Fibroblast of villous mesenchyme (primary cell): ENCODE measurements around the gene NOL4L. TPM values are rescaled to one million over a fixed set of nuclear protein-coding genes. Genes with fewer than 3 reads are reported as not detected.

Source experiments
- DNase-seq: peaks from one replicate; pipeline ENCODE4 v3.0.0-alpha.2; 2010; ENCODE audit warnings: low read depth
- H3K4me3 ChIP-seq: 2 replicates; pipeline ENCODE4 v1.5.1; 2011; ENCODE audit warnings: low read depth, mild to moderate bottlenecking, low read length
- total RNA-seq: library from RNA; depleted of rRNA; stranded (reverse); fragments of >200 nt; gene quantifications from 2 replicates; pipeline ENCODE4 v1.2.3, GENCODE V29; 2012
- TF ChIP-seq, protein P1 (sequence below): IDR thresholded peaks from 2 replicates; pipeline ENCODE4 v1.5.1; 2012; ENCODE audit warnings: low read depth, mild to moderate bottlenecking, low read length; ENCODE audit not compliant: insufficient read depth

The NOL4L gene
- total RNA-seq, 1 donor: 9.9 TPM

DNA sequence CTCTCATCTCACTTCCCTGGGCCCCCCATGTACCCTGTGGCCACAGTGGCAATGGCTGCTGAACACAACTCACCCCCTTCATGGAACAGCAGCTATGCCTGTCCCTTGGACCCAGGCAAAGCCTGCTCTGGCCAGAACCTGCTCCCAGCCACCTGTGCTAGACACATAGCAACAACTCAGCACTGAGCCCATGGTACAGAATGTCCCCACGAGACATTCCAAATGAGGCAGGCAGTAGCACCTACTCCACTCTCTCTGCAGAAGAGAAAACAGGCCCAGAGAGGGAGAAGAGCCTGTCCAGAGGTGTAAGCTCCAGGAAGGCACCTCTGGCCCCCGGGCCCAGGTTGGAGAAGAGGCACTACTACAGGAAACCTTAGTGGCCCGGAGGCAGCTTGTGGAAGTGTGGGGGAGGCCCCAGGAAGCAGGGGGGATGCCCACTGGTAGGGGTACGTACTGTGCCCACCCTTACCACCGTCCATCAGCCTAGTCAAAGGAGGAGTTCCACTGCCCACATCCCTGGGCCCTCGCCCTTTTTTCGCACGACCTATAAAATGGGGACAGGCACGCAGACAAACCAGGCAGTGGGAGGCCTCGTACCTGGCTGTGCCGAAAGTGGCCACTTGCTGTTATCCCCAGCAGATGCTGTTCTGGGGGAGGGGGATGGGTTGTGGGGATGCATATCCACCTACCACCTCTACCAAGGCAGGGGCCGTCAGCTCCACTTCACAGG lies 129.8 kb downstream of the NOL4L start:
- H3K4me3 ChIP-seq: no peak overlapping the region
- TF ChIP-seq, protein P1, sequence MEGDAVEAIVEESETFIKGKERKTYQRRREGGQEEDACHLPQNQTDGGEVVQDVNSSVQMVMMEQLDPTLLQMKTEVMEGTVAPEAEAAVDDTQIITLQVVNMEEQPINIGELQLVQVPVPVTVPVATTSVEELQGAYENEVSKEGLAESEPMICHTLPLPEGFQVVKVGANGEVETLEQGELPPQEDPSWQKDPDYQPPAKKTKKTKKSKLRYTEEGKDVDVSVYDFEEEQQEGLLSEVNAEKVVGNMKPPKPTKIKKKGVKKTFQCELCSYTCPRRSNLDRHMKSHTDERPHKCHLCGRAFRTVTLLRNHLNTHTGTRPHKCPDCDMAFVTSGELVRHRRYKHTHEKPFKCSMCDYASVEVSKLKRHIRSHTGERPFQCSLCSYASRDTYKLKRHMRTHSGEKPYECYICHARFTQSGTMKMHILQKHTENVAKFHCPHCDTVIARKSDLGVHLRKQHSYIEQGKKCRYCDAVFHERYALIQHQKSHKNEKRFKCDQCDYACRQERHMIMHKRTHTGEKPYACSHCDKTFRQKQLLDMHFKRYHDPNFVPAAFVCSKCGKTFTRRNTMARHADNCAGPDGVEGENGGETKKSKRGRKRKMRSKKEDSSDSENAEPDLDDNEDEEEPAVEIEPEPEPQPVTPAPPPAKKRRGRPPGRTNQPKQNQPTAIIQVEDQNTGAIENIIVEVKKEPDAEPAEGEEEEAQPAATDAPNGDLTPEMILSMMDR: no peak
- DNase-seq: no peak

DNA sequence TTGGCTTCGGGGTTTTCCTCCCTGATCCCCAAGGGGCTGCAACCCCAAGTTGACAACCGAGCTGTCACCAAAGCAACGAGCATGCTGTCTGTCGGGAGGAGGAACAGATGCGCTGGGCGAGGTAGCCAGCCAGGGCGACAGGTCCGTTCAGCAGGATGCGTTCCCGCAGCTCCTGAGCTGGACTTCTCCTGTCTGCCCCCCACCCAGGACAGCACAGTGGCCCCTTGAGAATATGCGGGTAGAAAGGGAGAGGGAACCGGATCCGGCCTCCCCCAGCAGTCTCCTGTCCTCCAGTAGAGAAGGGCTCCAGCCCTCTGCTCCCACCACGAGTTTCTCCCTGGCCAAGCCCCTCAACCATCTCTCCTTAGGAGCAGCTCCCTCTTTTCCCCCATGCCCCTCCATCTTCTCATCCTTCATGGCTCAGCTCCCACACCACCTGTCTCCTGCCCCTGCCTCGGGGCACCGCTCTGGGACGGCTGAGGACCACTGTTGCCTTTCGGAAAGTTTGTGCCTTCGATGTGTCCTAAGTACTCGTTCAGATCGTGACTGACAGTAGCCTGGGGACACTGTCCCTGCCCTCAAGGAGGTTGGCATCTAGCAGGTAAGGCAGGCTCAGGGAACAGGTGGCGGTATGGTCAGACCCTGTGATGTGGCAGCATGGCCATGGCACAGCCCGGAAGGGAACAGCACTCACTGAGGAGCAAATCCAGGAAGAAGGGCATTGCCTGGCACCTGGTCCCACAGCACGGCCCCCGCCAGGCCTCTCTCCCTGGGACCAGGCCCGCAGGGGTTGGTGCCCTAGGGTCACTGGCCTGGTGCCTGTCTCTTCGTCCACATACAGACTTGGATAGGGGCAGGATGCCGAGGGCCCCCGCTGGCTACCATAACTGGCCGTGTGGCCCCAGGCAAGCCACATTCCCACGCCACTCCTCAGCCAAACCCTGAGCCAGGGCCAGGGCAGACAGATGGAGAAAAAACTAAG lies 130.7 kb downstream of the NOL4L start:
- DNase-seq: no peak
- no peak overlapping the region for H3K4me3 ChIP-seq
- TF ChIP-seq, protein P1: no peak

DNA sequence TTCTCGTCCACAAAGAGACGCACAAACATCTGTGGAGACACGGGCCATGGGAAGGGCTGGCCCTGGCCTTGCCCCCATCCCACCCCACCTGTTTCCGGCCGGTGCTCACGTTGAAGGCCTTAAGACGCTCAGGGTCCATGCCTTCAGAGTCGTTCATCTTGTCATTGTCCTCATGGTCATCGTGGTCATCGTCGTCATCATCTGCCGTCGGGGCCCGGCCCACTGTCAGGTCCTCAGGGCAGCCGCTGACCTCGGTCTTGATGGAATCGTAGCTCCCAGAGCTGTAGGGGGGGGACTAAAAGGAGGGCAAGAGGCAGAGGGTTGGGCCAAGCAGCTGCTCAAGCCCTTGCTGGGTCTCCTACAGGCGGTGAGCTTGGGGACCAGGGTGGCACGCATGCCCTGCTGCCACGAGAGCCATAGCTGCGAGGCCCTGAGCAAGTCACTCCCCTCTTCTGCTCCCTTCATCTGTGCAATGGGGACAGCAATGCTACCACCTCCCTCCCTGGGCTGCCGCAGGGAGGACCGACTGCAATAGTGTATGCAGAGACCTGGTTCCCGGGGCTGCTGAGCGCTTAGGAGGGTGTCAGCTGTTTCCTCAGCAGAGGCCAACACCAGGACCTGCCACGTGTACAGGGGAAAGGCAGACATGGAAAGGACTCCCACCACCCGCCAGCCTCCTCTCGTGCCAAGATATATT lies 131.5 kb downstream of the NOL4L start:
- no peak overlapping the region for H3K4me3 ChIP-seq
- no peak for DNase-seq
- TF ChIP-seq, protein P1: no peak

DNA sequence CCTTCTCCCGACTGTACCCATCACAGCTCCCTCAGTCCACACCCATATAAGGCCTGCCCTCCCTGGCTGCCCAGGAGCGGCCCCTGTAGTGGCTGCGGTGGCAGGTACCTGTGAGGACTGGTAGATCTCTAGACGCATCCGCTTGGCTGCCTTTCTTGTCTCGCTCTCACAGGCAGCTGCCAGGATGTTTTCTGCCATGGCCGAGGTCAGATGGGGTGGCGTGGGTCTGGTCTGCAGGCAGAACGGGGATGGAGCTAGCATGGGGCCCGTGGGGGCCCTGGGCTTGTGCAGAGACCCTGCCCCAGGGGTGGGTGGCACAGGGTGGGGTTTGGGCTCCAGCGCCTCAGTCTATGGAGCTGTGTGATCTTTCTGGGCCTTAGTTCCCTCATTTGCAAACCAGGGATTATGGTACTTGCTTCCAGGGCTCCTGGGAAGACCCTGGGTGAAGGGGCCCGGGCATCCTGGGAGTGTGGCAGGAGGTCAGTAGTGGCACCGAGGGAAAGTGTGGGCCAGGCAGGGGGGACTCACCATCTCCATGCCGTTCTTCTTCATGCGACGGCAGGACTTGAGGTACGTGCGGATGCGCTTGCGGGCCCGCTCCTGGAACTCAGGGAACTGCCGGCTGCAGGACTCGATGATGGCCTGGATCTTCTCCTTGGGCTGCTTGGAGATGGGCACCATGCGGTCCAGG lies 132.2 kb downstream of the NOL4L start:
- TF ChIP-seq, protein P1: no peak
- no peak overlapping the region for H3K4me3 ChIP-seq
- DNase-seq: no peak

DNA sequence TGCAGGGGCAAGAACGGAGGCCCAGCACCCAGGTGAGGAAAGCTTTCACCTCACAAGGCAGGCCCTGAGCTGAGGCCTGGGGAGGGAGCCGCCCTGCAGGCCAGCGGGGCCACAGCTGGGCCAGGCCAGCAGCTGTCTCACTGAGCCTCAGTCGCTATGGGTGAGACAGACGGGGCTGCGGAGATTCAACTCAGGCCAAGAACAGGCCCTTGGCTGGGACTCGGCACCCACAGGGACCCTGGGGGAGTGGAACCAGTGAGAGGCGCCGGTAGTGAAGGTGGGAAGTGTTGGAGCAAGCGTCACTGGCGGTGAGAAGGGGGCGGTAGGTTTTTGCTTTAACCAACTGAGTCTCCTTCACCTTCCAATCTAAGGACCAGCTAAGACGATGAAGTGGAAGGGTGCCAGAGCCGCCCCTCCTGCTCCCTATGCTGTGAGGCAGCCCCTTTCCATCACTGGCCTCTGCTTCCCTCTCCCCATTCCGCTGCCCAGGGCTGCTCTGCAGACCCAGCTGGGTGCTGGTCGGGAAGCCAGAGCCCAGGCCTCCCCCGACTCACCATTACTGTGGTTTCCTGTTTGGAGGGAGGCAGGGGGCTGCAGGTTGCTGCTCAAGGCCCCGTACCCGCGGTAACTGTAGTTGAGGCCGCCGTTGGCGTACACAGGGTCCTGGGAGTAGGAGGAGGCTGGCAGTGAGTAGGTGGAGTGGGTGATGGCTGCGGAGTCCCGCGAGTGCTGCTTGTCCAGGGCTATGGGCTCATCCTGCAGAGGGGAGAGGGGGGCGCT lies 133.3 kb downstream of the NOL4L start:
- no peak overlapping the region for H3K4me3 ChIP-seq
- TF ChIP-seq, protein P1: no peak
- DNase-seq: no peak
